Measurements from ENCODE around the gene LGALS3BP. TPM values are rescaled to one million over a fixed set of nuclear protein-coding genes. Genes with fewer than 3 reads are reported as not detected.

LGALS3BP gene
- total RNA-seq, 1 donor from 2014 or later = 12.6 TPM

GRCh38 chr17:78977997-78978973 lies 1.4 kb downstream of the LGALS3BP start:
- no peak for DNase-seq (ENCODE audit: low spot score)
- Mint-ChIP-seq H3K27me3 (ENCODE audit: unreplicated experiment) (peaks cover 3% of the 10 kb centered on the region), H3K4me1 (ENCODE audit: unreplicated experiment) (peaks cover 9% of the 10 kb centered on the region), H3K4me3 (ENCODE audit: unreplicated experiment) (no peak overlapping the region), H3K9me3 (ENCODE audit: unreplicated experiment) (no peaks in the 10 kb centered on the region), H3K27ac (ENCODE audit: unreplicated experiment) (no peak overlapping the region), H3K36me3 (ENCODE audit: low read depth, unreplicated experiment) (no peaks in the 10 kb centered on the region)
- TF ChIP-seq CTCF (IDR thresholded peaks at IDR 0.05; ENCODE audit: unreplicated experiment) = no peak

GRCh38 chr17:78977681-78977943 lies 2.1 kb downstream of the LGALS3BP start:
- no peak for DNase-seq (ENCODE audit: low spot score)
- peaks cover 9% of the 10 kb centered on the region for H3K4me1 Mint-ChIP-seq (ENCODE audit: unreplicated experiment)
- H3K4me3 Mint-ChIP-seq (ENCODE audit: unreplicated experiment) = no peak overlapping the region
- H3K27ac Mint-ChIP-seq (ENCODE audit: unreplicated experiment) = no peak overlapping the region
- no peaks in the 10 kb centered on the region for H3K36me3 Mint-ChIP-seq (ENCODE audit: low read depth, unreplicated experiment)
- TF ChIP-seq CTCF (IDR thresholded peaks at IDR 0.05; ENCODE audit: unreplicated experiment) = no peak
- no peaks in the 10 kb centered on the region for H3K9me3 Mint-ChIP-seq (ENCODE audit: unreplicated experiment)
- H3K27me3 Mint-ChIP-seq (ENCODE audit: unreplicated experiment) = peaks cover 3% of the 10 kb centered on the region

GRCh38 chr17:78976907-78977680 lies 2.6 kb downstream of the LGALS3BP start:
- DNase-seq (ENCODE audit: low spot score) = no peak
- Mint-ChIP-seq H3K4me3 (ENCODE audit: unreplicated experiment) (no peak overlapping the region), H3K4me1 (ENCODE audit: unreplicated experiment) (peaks cover 9% of the 10 kb centered on the region), H3K36me3 (ENCODE audit: low read depth, unreplicated experiment) (no peaks in the 10 kb centered on the region), H3K27me3 (ENCODE audit: unreplicated experiment) (peaks cover 3% of the 10 kb centered on the region), H3K9me3 (ENCODE audit: unreplicated experiment) (no peaks in the 10 kb centered on the region), H3K27ac (ENCODE audit: unreplicated experiment) (no peak overlapping the region)
- no peak for TF ChIP-seq CTCF (IDR thresholded peaks at IDR 0.05; ENCODE audit: unreplicated experiment)

- DNase-seq (ENCODE audit: low spot score) = no peak
- H3K4me3 Mint-ChIP-seq (ENCODE audit: unreplicated experiment) = no peak overlapping the region
- peaks cover 3% of the 10 kb centered on the region for H3K27me3 Mint-ChIP-seq (ENCODE audit: unreplicated experiment)
- TF ChIP-seq CTCF (IDR thresholded peaks at IDR 0.05; ENCODE audit: unreplicated experiment) = no peak
- H3K36me3 Mint-ChIP-seq (ENCODE audit: low read depth, unreplicated experiment) = no peaks in the 10 kb centered on the region
- peaks cover 17% of the 10 kb centered on the region for H3K4me1 Mint-ChIP-seq (ENCODE audit: unreplicated experiment)
- H3K27ac Mint-ChIP-seq (ENCODE audit: unreplicated experiment) = peak overlapping the region; percentile 13
- H3K9me3 Mint-ChIP-seq (ENCODE audit: unreplicated experiment) = no peaks in the 10 kb centered on the region
These were observed 4.8 kb downstream of the LGALS3BP start for GRCh38 chr17:78974635-78975591.
